Measurements from ENCODE around the gene ABHD3.

The ABHD3 gene

GRCh38 chr18:21704603-21705364 is at the start of gene ABHD3:
ABHD3 (minus strand) TSS chr18:21704774; CDS start chr18:21704665, 109 bp downstream.
- H3K27ac ChIP-seq = peak within 1 kb of the TSS; percentile 81 to 95
- TF ChIP-seq, protein P1, sequence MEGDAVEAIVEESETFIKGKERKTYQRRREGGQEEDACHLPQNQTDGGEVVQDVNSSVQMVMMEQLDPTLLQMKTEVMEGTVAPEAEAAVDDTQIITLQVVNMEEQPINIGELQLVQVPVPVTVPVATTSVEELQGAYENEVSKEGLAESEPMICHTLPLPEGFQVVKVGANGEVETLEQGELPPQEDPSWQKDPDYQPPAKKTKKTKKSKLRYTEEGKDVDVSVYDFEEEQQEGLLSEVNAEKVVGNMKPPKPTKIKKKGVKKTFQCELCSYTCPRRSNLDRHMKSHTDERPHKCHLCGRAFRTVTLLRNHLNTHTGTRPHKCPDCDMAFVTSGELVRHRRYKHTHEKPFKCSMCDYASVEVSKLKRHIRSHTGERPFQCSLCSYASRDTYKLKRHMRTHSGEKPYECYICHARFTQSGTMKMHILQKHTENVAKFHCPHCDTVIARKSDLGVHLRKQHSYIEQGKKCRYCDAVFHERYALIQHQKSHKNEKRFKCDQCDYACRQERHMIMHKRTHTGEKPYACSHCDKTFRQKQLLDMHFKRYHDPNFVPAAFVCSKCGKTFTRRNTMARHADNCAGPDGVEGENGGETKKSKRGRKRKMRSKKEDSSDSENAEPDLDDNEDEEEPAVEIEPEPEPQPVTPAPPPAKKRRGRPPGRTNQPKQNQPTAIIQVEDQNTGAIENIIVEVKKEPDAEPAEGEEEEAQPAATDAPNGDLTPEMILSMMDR (IDR thresholded peaks at IDR 0.05) = peak; percentile 14
- peak within 1 kb of the TSS; percentile 82 for H3K4me3 ChIP-seq
- peak; percentile 94 for DNase-seq (ENCODE audit: low spot score)

- TF ChIP-seq, protein P1 (IDR thresholded peaks at IDR 0.05) = no peak
- DNase-seq (ENCODE audit: low spot score) = no peak
- Histone ChIP-seq H3K4me3 (no peak overlapping the region), H3K27ac (no peak overlapping the region)
Measured at GRCh38 chr18:21747764-21748693, 43.5 kb upstream of the ABHD3 start.

GRCh38 chr18:21747268-21747667 is 42.7 kb upstream of the ABHD3 start:
- TF ChIP-seq, protein P1 (IDR thresholded peaks at IDR 0.05) = no peak
- Histone ChIP-seq H3K27ac (no peak overlapping the region), H3K4me3 (no peak overlapping the region)
- no peak for DNase-seq (ENCODE audit: low spot score)

GRCh38 chr18:21745231-21745630 is 40.7 kb upstream of the ABHD3 start:
- H3K27ac ChIP-seq = no peak overlapping the region
- DNase-seq (ENCODE audit: low spot score) = no peak
- no peak overlapping the region for H3K4me3 ChIP-seq
- TF ChIP-seq, protein P1 (IDR thresholded peaks at IDR 0.05) = no peak

GRCh38 chr18:21743166-21743832 is 38.7 kb upstream of the ABHD3 start:
- TF ChIP-seq, protein P1 (IDR thresholded peaks at IDR 0.05) = no peak
- Histone ChIP-seq H3K27ac (no peak overlapping the region), H3K4me3 (no peak overlapping the region)
- DNase-seq (ENCODE audit: low spot score) = no peak

GRCh38 chr18:21742315-21742687 is 37.7 kb upstream of the ABHD3 start:
- peak overlapping the region; percentile 86 for H3K4me3 ChIP-seq
- TF ChIP-seq, protein P1 (IDR thresholded peaks at IDR 0.05) = no peak
- no peak for DNase-seq (ENCODE audit: low spot score)
- H3K27ac ChIP-seq = no peak overlapping the region
